ENCODE data around the gene VASP.

Gene VASP

DNA sequence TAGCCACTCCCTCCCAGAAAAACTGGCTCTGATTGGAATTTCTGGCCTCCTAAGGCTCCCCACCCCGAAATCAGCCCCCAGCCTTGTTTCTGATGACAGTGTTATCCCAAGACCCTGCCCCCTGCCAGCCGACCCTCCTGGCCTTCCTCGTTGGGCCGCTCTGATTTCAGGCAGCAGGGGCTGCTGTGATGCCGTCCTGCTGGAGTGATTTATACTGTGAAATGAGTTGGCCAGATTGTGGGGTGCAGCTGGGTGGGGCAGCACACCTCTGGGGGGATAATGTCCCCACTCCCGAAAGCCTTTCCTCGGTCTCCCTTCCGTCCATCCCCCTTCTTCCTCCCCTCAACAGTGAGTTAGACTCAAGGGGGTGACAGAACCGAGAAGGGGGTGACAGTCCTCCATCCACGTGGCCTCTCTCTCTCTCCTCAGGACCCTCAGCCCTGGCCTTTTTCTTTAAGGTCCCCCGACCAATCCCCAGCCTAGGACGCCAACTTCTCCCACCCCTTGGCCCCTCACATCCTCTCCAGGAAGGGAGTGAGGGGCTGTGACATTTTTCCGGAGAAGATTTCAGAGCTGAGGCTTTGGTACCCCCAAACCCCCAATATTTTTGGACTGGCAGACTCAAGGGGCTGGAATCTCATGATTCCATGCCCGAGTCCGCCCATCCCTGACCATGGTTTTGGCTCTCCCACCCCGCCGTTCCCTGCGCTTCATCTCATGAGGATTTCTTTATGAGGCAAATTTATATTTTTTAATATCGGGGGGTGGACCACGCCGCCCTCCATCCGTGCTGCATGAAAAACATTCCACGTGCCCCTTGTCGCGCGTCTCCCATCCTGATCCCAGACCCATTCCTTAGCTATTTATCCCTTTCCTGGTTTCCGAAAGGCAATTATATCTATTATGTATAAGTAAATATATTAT, 33.3 kb upstream of the VASP start:
- no peak for DNase-seq

DNA sequence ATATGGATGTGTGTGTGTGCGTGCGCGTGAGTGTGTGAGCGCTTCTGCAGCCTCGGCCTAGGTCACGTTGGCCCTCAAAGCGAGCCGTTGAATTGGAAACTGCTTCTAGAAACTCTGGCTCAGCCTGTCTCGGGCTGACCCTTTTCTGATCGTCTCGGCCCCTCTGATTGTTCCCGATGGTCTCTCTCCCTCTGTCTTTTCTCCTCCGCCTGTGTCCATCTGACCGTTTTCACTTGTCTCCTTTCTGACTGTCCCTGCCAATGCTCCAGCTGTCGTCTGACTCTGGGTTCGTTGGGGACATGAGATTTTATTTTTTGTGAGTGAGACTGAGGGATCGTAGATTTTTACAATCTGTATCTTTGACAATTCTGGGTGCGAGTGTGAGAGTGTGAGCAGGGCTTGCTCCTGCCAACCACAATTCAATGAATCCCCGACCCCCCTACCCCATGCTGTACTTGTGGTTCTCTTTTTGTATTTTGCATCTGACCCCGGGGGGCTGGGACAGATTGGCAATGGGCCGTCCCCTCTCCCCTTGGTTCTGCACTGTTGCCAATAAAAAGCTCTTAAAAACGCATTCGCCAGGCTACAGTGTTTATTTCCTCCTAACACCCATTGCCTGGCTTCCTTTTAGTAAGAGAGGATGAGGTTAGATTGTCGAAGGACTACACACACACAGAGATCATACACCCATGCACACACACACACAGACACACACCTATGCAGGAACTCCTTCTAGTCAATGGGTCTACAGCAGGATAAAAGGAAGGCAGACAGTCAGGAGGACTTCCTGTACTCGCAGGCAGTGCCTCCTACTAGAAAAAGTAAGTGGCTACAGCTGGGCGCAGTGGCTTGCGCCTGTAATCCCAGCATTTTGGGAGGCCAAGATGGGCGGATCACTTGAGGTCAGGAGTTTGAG, 32.4 kb upstream of the VASP start:
- no peak for DNase-seq

DNA sequence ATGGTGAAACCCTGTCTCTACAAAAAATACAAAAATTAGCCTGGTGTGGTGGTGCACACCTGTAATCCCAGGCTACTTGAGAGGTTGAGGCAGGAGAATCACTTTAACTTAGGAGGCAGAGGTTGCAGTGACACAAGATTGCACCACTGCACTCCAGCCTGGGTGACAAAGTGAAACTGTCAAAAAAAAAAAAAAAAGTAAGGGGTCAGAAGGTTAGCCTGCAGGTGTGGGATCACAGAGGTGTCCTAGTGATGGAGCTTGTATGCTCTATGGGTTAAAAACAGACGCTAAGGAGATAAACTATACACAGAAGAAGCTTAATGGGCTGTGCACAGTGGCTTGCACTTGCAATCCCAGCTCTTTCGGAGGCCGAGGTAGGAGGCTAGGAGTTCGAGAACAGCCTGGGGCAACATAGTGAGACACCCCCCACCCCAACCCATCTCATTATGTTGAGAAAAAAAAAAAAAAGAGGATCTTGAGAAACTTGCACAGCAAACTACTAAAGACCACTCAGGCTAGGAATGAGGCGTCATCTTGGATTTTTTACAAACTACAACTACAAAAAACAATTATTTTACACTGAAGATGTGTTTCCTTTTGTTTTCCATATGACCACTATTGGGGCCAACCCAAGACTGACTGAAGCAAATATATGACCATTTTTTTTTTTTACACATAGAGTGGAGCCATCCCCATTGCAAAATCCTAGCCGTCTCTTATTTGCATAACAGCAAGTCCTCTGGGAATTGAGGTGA, 31.6 kb upstream of the VASP start:
- no peak for DNase-seq

- DNase-seq = no peak
Measured at GRCh38 chr19:45476304-45476703, 31.0 kb upstream of the VASP start.

DNA sequence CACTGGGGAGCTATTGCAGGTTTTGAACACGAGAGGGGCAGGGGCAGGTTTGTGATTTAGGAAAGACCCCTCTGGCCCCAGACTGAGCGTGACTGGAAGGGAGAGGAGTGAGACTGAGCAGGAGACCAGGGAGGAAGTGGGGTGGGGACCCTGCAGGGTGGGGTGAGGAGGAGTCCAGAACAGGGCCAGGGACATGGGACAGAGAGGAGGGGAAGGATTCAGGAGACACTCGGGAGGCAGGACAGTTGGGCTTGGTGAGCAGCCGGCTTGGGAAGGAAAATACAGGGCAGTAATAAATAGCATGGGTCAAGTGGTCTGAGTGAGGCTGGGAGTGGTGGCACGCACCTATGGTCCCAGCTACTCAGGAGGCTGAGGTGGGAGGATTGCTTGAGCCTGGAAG, 30.1 kb upstream of the VASP start:
- DNase-seq = no peak

GRCh38 chr19:45477713-45478453, 29.4 kb upstream of the VASP start:
- DNase-seq = peak in 1 of 2 experiments; percentile 19

DNA sequence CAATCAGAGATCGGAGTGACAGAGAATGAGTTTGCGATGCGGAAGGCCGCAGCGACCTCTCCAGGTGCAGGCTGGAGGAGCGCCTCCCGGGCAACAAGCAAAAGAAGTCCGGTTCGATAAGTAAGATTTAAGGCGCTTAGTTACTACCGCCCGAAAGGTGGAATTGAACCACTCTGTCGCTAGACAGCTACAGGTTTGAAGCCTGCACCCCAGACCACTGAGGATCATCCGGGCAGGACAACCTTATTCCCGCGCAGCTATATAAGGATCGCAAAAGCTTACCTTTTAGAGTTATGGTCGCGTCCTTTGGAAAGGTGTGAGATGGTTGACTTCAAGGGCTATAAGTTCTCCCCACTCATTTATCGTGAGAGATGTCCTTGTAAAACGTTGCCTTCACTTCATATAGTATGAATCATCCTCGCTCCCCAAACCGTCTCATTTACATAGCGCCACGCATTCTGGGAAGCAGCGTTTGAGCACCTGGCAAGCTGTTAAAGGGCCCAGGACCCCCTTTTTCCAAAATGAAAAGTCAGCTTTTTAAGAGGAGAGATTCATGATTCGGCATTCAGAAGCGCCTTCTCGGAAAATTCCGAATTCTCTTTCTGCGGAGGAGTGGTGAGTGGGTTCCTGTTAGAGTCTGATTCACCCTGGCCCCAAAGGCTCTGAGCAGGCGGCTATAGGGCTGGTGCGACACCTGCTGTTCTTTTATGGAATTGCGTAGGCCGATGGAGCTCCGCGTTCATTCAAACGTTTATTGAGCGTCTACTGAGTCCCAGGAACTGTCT, 28.6 kb upstream of the VASP start:
- peak; percentile 87 for DNase-seq

DNA sequence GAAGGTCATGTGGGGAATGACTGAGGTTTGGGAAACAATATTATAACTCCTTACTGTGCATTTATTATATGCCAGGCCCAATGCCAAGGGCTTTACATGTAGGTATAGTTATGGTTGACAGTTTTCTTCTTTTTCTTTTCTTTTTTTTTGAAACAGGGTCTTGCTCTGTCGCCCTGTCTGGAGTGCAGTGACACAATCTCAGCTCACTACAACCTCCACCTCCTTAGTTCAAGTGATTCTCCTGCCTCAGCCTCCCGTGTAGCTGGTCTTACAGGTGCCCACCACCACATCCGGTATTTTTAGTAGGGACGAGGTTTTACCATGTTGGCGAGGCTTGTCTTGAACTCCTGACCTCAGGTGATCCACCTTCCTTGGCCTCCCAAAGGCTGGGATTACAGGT, 24.2 kb upstream of the VASP start:
- no peak for DNase-seq

GRCh38 chr19:45484273-45484945, 22.9 kb upstream of the VASP start:
- no peak for DNase-seq

GRCh38 chr19:45485305-45486077, 21.8 kb upstream of the VASP start:
- peak; percentile 95 to 97 for DNase-seq

- DNase-seq = no peak
Measured at GRCh38 chr19:45488708-45489107, 18.6 kb upstream of the VASP start.

GRCh38 chr19:45489216-45489855, 17.9 kb upstream of the VASP start:
- no peak for DNase-seq

- DNase-seq = no peak
Measured at GRCh38 chr19:45492137-45492626, 15.1 kb upstream of the VASP start.

GRCh38 chr19:45492627-45493470, 14.4 kb upstream of the VASP start:
- DNase-seq = no peak

GRCh38 chr19:45494261-45494916, 12.9 kb upstream of the VASP start:
- no peak for DNase-seq

DNA sequence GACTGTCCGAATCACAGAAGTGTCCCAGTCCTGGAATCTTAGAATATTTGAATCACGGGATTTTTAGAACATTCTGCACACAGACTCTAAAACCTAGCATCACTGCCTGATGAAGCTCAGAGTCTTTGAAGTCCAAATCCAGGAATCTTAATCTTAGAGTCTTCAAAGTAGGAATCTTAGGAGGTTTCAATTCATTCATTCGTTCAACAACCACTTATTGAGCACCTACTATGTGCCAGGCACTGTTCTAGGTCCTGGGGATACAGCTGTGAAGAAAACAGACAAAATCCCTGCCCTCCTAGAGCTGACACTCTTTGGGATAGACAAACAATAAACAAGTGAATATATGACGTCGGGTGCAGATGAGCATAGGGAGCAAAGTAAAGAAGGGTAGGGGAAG, 12.1 kb upstream of the VASP start:
- DNase-seq = no peak

DNA sequence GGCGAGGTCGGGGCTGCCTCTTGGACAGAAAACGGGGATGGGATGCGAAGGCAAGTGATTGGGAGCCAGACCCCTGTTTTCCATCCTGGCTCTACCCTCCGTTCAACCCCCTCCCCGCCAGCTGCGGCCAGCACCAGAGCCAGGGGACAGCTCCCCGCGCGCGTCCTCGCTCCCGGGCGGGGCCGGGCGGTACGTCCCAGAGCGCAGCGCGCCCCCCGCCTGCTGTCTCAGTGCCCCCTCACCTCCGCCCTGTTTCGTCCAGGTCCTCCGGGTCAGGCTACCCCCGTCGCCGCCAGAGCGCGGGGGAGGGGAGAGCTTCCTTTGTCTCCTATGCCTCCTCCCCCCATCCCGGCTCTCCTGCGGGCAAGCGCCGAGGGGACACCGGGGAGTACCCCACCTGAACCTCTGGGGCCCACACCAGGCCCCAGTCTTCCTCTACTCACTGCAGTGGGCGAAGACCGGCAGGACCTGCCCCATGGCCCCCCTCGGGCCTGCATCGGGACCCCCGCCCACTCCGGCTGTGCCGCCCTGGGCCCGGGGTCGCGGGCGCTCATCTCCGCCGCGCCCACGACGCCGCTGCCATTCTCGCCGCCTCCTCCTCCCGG, 10.8 kb upstream of the VASP start:
- no peak for DNase-seq
